Brain microvascular endothelial cell (primary cell): ENCODE data around the gene UBE2G1.
"Not testable (repeated sequence)": the region's sequence is repeated elsewhere in the genome, so short reads cannot be mapped to it uniquely, and the experiment has no call there.

ENCODE experiments used
- DNase-seq: peaks from one replicate; pipeline ENCODE4 v3.0.0-alpha.2; 2020
- H3K27ac ChIP-seq: fragments of 250-450 bp; sonication (Bioruptor Pico); 2 replicates; pipeline ENCODE4 v1.5.1; 2020; ENCODE audit warnings: mild to moderate bottlenecking, moderate library complexity
- H3K27me3 ChIP-seq: fragments of 250-450 bp; sonication (Bioruptor Pico); replicated peaks from 2 replicates; pipeline ENCODE4 v1.5.1; 2020; ENCODE audit warnings: mild to moderate bottlenecking
- H3K36me3 ChIP-seq: fragments of 250-450 bp; sonication (Bioruptor Pico); replicated peaks from 2 replicates; pipeline ENCODE4 v1.5.1; 2020; ENCODE audit warnings: mild to moderate bottlenecking
- H3K4me3 ChIP-seq: 2 replicates; pipeline ENCODE4 v1.5.1; 2011; ENCODE audit warnings: low read depth, mild to moderate bottlenecking, control low read depth, low read length, moderate library complexity
- in situ Hi-C: cut with HindIII; loops from 2 replicates; pipeline ENCODE4 v1.10.0; 2017; ENCODE audit warnings: low sequenced_read_pairs, low pct_ligation_motif_present
- TF ChIP-seq, protein P1 (sequence below): IDR thresholded peaks from 2 replicates; pipeline ENCODE4 v1.5.1; 2011; ENCODE audit warnings: low read depth, mild to moderate bottlenecking, moderate library complexity, low read length, control low read depth, inconsistent platforms; ENCODE audit errors: missing control alignments

The UBE2G1 gene

DNA sequence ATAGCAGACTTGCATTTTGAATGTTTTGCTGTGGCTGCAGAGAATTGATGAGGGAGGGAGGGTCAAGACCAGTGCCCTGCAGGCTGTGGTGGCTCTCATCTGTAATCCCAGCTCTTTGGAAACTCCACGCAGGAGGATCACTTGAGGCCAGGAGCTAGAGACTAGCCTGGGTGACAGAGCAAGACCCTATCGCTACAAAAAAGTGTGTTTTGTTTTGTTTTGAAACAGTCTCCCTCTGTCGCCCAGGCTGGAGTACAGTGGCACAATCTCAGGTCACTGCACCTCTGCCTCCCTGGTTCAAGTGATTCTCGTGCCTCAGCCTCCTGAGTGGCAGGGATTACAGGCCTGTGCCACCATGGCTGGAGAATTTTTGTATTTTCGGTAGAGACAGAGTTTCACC, 1.9 kb upstream of the UBE2G1 start:
- Histone ChIP-seq H3K36me3 (no peaks in the 10 kb centered on the region), H3K27me3 (no peaks in the 10 kb centered on the region), H3K4me3 (no peak overlapping the region), H3K27ac (no peak overlapping the region)
- in situ Hi-C loops: no loop called here
- TF ChIP-seq, protein P1, sequence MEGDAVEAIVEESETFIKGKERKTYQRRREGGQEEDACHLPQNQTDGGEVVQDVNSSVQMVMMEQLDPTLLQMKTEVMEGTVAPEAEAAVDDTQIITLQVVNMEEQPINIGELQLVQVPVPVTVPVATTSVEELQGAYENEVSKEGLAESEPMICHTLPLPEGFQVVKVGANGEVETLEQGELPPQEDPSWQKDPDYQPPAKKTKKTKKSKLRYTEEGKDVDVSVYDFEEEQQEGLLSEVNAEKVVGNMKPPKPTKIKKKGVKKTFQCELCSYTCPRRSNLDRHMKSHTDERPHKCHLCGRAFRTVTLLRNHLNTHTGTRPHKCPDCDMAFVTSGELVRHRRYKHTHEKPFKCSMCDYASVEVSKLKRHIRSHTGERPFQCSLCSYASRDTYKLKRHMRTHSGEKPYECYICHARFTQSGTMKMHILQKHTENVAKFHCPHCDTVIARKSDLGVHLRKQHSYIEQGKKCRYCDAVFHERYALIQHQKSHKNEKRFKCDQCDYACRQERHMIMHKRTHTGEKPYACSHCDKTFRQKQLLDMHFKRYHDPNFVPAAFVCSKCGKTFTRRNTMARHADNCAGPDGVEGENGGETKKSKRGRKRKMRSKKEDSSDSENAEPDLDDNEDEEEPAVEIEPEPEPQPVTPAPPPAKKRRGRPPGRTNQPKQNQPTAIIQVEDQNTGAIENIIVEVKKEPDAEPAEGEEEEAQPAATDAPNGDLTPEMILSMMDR: no peak
- no peak for DNase-seq

DNA sequence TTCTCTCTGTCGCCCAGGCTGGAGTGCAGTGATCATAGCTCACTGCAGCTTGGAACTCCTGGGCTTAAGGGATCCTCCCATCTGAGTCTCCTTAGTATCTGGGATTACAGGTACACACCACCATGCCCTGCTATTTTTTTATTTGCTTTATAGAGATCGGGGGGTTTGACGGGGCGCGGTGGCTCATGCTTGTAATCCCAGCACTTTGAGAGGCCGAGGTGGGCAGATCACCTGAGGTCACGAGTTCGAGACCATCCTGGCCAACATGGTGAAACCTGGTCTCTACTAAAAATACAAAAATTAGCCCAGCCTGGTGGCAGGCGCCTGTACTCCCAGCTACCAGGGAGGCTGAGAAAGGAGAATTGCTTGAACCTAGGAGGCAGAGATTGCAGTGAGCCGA, 702 bp upstream of the UBE2G1 start:
- H3K36me3 ChIP-seq, H3K27me3 ChIP-seq, H3K4me3 ChIP-seq, H3K27ac ChIP-seq, DNase-seq, in situ Hi-C loops: not testable (repeated sequence)

DNA sequence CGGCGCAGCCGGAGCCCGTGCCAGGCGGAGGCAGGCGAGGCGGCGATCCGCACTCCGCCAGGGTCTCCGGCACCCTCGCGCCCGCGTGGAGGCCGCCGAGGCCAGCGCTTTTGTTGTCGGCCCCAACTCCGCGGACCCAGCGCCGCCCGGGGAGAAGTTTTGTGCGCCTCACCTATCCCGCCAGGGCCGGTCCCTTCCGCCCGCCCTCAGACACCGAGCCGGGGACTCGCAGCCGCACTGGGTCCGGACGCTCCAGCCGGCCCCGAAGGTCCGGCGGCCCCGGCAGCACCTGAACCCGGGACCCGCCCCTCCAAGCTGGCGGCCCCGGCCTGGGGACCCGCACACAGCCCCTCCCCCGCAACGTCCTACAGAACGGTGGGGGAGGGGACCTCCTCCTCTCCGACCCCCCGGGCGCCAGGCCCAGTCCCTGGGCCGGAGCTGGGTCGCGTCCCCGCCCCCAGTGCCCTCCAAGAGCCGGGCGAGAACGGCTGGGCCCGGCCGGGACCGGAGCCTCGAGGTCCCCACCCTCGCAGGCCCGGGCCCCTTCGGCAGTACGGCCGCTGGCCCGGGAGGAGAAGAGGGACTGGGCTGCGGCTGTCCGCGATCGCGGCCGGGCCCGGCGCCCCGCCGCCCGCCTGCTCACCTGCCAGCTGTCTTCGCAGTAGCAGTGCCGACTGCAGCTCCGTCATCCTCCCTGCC, 698 bp downstream of the UBE2G1 start:
- Histone ChIP-seq H3K27me3 (no peaks in the 10 kb centered on the region), H3K27ac (peak overlapping the region; percentile 73), H3K4me3 (peak overlapping the region; percentile 69), H3K36me3 (no peaks in the 10 kb centered on the region)
- TF ChIP-seq, protein P1: no peak
- in situ Hi-C loops: no loop called here
- DNase-seq: no peak

DNA sequence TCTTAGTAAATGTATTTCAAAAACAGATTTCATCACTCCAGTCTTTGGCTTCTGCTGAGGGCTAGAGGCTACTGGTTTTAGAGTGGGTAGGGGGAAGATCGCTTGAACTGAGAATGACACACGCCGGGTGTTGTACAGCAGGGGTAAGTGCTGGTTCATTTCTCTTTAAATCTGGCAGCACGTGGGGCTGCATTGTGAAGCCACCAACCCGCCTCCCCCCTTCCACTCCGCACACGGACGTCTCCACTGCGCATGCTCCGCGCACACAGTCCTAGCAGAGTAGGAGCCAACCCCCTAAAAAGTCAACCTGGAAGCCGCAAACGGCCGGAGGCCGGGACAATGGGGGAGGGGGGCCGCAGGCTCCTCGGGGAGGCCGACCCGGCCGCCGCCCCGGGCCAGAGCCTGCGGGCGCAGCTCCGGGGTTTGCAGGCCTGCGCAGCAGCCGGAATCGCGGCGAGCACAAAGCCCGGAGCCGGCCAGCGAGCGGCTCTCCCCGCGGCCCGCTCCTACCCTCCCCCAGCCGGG, 1.3 kb downstream of the UBE2G1 start:
- in situ Hi-C loops: no loop called here
- TF ChIP-seq, protein P1: no peak
- H3K36me3 ChIP-seq: no peaks in the 10 kb centered on the region
- DNase-seq: peak; percentile 83
- no peaks in the 10 kb centered on the region for H3K27me3 ChIP-seq
- peak overlapping the region; percentile 73 for H3K27ac ChIP-seq
- H3K4me3 ChIP-seq: peak overlapping the region; percentile 69

DNA sequence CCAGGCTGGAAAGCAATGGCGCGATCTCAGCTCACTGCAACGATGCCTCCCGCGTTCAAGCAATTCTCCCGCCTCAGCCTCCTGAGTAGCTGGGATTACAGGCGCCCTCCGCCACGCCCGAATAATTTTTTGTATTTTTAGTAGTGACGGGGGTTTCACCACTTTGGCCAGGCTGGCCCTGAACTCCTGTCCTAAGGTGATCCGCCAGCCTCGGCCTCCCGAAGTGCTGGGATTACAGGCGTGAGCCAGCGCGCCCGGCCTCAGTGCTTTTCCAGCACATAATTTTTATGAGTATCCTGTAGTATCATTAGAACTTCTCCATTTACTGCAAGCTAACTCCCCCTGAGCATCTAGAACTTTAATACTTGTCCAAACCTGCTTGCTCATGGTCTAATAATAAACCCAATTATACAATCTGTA, 1.8 kb downstream of the UBE2G1 start:
- in situ Hi-C loops: no loop called here
- peak overlapping the region; percentile 69 for H3K4me3 ChIP-seq
- no peaks in the 10 kb centered on the region for H3K27me3 ChIP-seq
- H3K27ac ChIP-seq: peak overlapping the region; percentile 73
- TF ChIP-seq, protein P1: no peak
- no peak for DNase-seq
- no peaks in the 10 kb centered on the region for H3K36me3 ChIP-seq

DNA sequence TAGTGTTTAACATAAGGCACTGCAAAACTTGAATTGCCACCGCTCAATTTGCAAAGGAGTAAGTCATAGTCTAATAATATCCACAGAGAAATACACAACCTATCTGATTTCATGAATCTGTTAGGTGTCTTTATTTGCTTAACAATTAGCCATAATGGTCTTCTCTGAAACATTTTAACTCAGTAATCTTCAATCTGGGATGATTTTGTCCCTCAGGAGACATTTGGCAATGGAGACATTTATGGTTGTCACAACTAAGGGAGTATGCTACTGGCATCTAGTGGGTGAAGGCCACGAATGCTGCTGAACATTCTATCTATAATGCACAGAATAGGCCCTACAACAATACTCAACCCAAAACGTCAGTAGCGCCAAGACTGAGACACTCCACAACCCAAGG, 4.3 kb downstream of the UBE2G1 start:
- H3K36me3 ChIP-seq: no peaks in the 10 kb centered on the region
- DNase-seq: no peak
- TF ChIP-seq, protein P1: peak; percentile 17
- in situ Hi-C loops: no loop called here
- no peak overlapping the region for H3K27ac ChIP-seq
- H3K27me3 ChIP-seq: no peaks in the 10 kb centered on the region
- H3K4me3 ChIP-seq: no peak overlapping the region
